Esophagus muscularis mucosa (tissue), 4 donors: ENCODE data around the gene ALDH3B1.

ENCODE experiments used
- EP300 ChIP-seq: sonication (generic); formaldehyde crosslinking; IDR thresholded peaks from one replicate; pipeline ENCODE4 v1.6.1; 2017; ENCODE audit warnings: antibody characterized with exemption
- POLR2A ChIP-seq: fragments of 450-650 bp; IDR thresholded peaks from one replicate; pipeline ENCODE4 v1.6.1; 2017; ENCODE audit warnings: antibody characterized with exemption, moderate library complexity, mild to moderate bottlenecking, low read depth
- POLR2AphosphoS5 ChIP-seq, 2 donors: sonication (generic); formaldehyde crosslinking; IDR thresholded peaks; one replicate each; pipeline ENCODE4 v1.6.1; 2017; ENCODE audit warnings: antibody characterized with exemption in 2 of 2
- TF ChIP-seq, protein P1 (sequence below), 3 experiments: fragments of 200-600 bp in 2 of 3; fragments of 450-650 bp in 1 of 3; sonication (generic) in 2 of 3; IDR thresholded peaks; one replicate each; pipeline ENCODE4 v1.5.1; 2017 to 2019; ENCODE audit warnings: antibody characterized with exemption in 3 of 3, mild to moderate bottlenecking in 2 of 3, moderate library complexity in 1 of 3

DNA sequence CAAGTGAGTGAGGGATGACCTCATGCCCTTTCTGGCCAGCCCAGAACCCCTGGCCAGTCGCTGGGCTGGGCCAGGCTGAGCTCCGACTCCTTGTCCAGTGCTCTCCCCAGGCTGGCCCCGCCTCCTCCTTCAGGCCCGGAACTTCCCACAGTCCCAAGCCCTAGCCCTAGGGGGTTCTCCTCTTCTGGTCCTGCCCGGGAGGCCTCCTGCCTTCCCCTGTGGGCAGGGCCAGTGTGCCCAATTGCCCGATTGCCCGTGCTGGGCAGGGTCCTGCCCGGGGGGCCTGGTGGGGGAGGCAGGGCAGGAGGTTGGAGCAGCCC is 32.9 kb downstream of the ALDH3B1 start:
- TF ChIP-seq, protein P1, sequence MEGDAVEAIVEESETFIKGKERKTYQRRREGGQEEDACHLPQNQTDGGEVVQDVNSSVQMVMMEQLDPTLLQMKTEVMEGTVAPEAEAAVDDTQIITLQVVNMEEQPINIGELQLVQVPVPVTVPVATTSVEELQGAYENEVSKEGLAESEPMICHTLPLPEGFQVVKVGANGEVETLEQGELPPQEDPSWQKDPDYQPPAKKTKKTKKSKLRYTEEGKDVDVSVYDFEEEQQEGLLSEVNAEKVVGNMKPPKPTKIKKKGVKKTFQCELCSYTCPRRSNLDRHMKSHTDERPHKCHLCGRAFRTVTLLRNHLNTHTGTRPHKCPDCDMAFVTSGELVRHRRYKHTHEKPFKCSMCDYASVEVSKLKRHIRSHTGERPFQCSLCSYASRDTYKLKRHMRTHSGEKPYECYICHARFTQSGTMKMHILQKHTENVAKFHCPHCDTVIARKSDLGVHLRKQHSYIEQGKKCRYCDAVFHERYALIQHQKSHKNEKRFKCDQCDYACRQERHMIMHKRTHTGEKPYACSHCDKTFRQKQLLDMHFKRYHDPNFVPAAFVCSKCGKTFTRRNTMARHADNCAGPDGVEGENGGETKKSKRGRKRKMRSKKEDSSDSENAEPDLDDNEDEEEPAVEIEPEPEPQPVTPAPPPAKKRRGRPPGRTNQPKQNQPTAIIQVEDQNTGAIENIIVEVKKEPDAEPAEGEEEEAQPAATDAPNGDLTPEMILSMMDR (IDR thresholded peaks at IDR 0.05) = no peak
- TF ChIP-seq POLR2A = no peak
- no peak for TF ChIP-seq POLR2AphosphoS5 (IDR thresholded peaks at IDR 0.05)
- TF ChIP-seq EP300 = no peak
